Caco-2 (cell line): ENCODE measurements around the gene VAV2. TPM values are rescaled to one million over a fixed set of nuclear protein-coding genes. Genes with fewer than 3 reads are reported as not detected.

Experiments
- BruUV-seq: library from RNA; stranded (reverse); fragments of 400-500 nt; replicated peaks from 2 replicates; lab custom pipeline; 2021; lab: Mats Ljungman, UMichigan
- CTCF ChIA-PET: fragments of 300-600 bp; sonication (Branson Sonifier 250); formaldehyde crosslinking; loops from one replicate; lab custom pipeline; 2022; ENCODE audit warnings: antibody characterized with exemption; lab: Charles Lee
- POLR2A ChIA-PET: fragments of 300-600 bp; sonication (Branson Sonifier 250); formaldehyde crosslinking; loops from one replicate; lab custom pipeline; 2022; ENCODE audit warnings: antibody characterized with exemption; lab: Charles Lee
- DNase-seq, 2 experiments: peaks; one replicate each; pipeline versions ENCODE4 v3.0.0 to v3.0.0-alpha.2; 2020 to 2022
- H3K27me3 ChIP-seq: replicated peaks from 2 replicates; pipeline ENCODE4 v1.6.0; 2011; ENCODE audit warnings: low read length; ENCODE audit not compliant: control insufficient read depth, insufficient read depth
- H3K36me3 ChIP-seq: 2 replicates; pipeline ENCODE4 v1.5.1; 2011; ENCODE audit warnings: low read length; ENCODE audit not compliant: control insufficient read depth, insufficient read depth
- H3K4me1 ChIP-seq: fragments of 250-450 bp; sonication (Bioruptor Pico); 2 replicates; pipeline ENCODE4 v1.5.1; 2020; ENCODE audit warnings: mild to moderate bottlenecking
- H3K4me3 ChIP-seq: 2 replicates; pipeline ENCODE4 v1.5.1; 2011; ENCODE audit warnings: low read depth, mild to moderate bottlenecking, control low read depth, low read length
- H3K9me3 ChIP-seq: fragments of 250-450 bp; sonication (Bioruptor Pico); 2 replicates; pipeline ENCODE4 v1.5.1; 2020; ENCODE audit warnings: mild to moderate bottlenecking, moderate library complexity
- H3K27ac Mint-ChIP-seq: one replicate; pipeline ENCODE4 v1.8.0; 2022; ENCODE audit warnings: mixed read lengths; ENCODE audit not compliant: unreplicated experiment
- H3K27me3 Mint-ChIP-seq: one replicate; pipeline ENCODE4 v1.8.0; 2022; ENCODE audit warnings: mixed read lengths; ENCODE audit not compliant: insufficient read depth, unreplicated experiment
- H3K36me3 Mint-ChIP-seq: one replicate; pipeline ENCODE4 v1.8.0; 2022; ENCODE audit warnings: mild to moderate bottlenecking, mixed read lengths; ENCODE audit not compliant: insufficient read depth, unreplicated experiment
- H3K4me1 Mint-ChIP-seq: one replicate; pipeline ENCODE4 v1.8.0; 2022; ENCODE audit warnings: low read depth, mixed read lengths; ENCODE audit not compliant: unreplicated experiment
- H3K4me3 Mint-ChIP-seq: one replicate; pipeline ENCODE4 v1.8.0; 2022; ENCODE audit warnings: mild to moderate bottlenecking, moderate library complexity, mixed read lengths; ENCODE audit not compliant: unreplicated experiment
- H3K9me3 Mint-ChIP-seq: one replicate; pipeline ENCODE4 v1.8.0; 2022; ENCODE audit warnings: mixed read lengths; ENCODE audit not compliant: unreplicated experiment
- intact Hi-C: fragments of 100-400 bp; cut with micrococcal nuclease; formaldehyde crosslinking; loops from one replicate; pipeline ENCODE4 v1.10.0; 2022; ENCODE audit not compliant: unreplicated experiment
- total RNA-seq: library from RNA; stranded (reverse); gene quantifications from 2 replicates; pipeline ENCODE4 v1.2.3, GENCODE V29; 2022
- TF ChIP-seq, protein P1 (sequence below), 2 experiments: fragments of 200-600 bp in 1 of 2; IDR thresholded peaks; 1 replicate in 1 of 2; 2 replicates in 1 of 2; pipeline versions ENCODE4 v1.5.1 to v1.8.0; 2011 to 2022; ENCODE audit warnings: antibody characterized with exemption in 1 of 2, control low read depth in 1 of 2, inconsistent platforms in 1 of 2, low read depth in 1 of 2, low read length in 1 of 2, mild to moderate bottlenecking in 1 of 2, moderate library complexity in 1 of 2; ENCODE audit not compliant: insufficient read depth in 1 of 2, severe bottlenecking in 1 of 2, unreplicated experiment in 1 of 2

Gene VAV2
- total RNA-seq, 1 experiment from 2014 or later, result 55.3 TPM

DNA sequence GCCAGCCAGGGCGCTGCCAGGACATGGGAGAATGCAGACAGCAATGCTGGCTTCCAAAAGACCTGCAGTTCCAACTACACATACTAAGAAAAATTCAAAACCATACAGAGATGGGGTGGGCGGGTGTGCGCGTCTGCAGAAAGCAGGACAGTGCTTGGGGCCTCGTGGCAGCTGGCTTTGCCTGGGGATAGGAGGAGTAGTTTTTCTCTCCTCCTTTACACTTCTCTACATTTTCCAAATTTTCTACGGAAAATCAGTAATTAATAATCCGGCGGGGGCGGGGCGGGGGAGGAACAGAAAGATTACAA is 210.3 kb downstream of the VAV2 start:
- Mint-ChIP-seq H3K27me3 (no peaks in the 10 kb centered on the region), H3K4me1 (no peaks in the 10 kb centered on the region)
- BruUV-seq, result no TSS peak

DNA sequence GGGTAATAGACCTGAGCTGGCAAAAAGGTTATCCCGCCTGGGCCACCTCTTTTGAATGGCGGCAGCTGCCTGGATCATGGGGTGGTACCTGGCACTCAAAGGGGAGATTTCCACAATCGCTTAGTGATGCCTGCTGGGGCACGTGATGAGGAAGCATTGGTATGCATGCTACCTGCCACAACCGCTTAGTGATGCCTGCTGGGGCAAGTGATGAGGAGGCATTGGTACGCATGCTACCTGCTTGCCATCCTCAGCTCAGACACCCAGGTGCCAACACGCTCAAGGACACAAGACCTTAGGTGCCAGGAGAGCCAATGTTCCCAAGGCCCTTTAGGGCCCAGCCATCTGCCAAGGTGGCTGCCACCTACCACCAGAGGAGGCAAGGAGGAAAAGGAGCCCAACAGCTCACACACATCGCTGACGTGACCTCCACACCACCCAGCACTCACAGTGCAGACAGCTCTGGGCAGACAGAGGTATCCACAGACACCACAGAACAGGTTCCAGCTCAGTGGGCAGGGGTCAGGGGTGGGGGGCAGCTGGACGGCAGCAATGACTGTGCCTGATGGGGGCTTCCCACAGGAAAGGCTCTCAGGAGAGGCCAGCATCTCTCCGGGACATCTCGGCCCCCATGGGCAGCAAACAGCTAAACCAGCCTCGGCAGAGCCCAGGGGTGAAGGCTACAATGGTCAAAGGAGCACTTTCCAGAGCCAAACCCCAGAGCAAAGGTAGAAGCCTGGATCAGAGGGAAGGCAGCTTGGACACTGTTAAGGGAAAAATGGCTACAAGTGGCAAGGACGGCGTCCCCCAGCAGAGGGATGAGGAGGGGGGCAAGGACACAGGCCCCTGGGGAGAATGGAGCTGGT is 210.9 kb downstream of the VAV2 start:
- Mint-ChIP-seq H3K9me3 (no peaks in the 10 kb centered on the region), H3K27ac (no peak overlapping the region), H3K4me3 (no peak overlapping the region), H3K4me1 (no peaks in the 10 kb centered on the region), H3K27me3 (no peaks in the 10 kb centered on the region), H3K36me3 (peaks cover 49% of the 10 kb centered on the region)
- CTCF ChIA-PET, result interaction anchor here (1.3 to 2.7 kb wide), 3 partner anchors 12 to 244 kb away, joined by 4 to 31 read pairs (median 8); partner anchors contain the start of gene BRD3OS
- no peaks in the 10 kb centered on the region for H3K9me3 ChIP-seq
- peaks cover 14% of the 10 kb centered on the region for H3K36me3 ChIP-seq
- H3K4me1 ChIP-seq, result peaks cover 9% of the 10 kb centered on the region
- intact Hi-C loops, result no loop called here
- no peaks in the 10 kb centered on the region for H3K27me3 ChIP-seq
- POLR2A ChIA-PET, result no interaction called here
- no peak overlapping the region for H3K4me3 ChIP-seq
- no peak for DNase-seq
- TF ChIP-seq, protein P1, sequence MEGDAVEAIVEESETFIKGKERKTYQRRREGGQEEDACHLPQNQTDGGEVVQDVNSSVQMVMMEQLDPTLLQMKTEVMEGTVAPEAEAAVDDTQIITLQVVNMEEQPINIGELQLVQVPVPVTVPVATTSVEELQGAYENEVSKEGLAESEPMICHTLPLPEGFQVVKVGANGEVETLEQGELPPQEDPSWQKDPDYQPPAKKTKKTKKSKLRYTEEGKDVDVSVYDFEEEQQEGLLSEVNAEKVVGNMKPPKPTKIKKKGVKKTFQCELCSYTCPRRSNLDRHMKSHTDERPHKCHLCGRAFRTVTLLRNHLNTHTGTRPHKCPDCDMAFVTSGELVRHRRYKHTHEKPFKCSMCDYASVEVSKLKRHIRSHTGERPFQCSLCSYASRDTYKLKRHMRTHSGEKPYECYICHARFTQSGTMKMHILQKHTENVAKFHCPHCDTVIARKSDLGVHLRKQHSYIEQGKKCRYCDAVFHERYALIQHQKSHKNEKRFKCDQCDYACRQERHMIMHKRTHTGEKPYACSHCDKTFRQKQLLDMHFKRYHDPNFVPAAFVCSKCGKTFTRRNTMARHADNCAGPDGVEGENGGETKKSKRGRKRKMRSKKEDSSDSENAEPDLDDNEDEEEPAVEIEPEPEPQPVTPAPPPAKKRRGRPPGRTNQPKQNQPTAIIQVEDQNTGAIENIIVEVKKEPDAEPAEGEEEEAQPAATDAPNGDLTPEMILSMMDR (IDR thresholded peaks at IDR 0.05; ENCODE audit: insufficient read depth in 1 of 2, low read depth in 1 of 2, low read length in 1 of 2, severe bottlenecking in 1 of 2, unreplicated experiment in 1 of 2), result no peak
- BruUV-seq, result no TSS peak

More for the DNA sequence above, 210.3 kb downstream of the VAV2 start:
- intact Hi-C loops, result loop anchor here (1.0 kb wide), 1 partner anchor 213 kb away; no protein-coding TSS in a partner anchor
- Histone ChIP-seq H3K4me1 (peaks cover 9% of the 10 kb centered on the region), H3K36me3 (peaks cover 12% of the 10 kb centered on the region), H3K4me3 (no peak overlapping the region), H3K27me3 (no peaks in the 10 kb centered on the region), H3K9me3 (no peaks in the 10 kb centered on the region)
- ChIA-PET CTCF (interaction anchor here (0.7 to 2.7 kb wide), 6 partner anchors 13 to 243 kb away, joined by 3 to 31 read pairs (median 6); partner anchors contain the start of gene BRD3OS), POLR2A (no interaction called here)
- Mint-ChIP-seq H3K36me3 (peaks cover 53% of the 10 kb centered on the region), H3K9me3 (no peaks in the 10 kb centered on the region), H3K27ac (no peak overlapping the region), H3K4me3 (no peak overlapping the region)
- TF ChIP-seq, protein P1 (IDR thresholded peaks at IDR 0.05; ENCODE audit: insufficient read depth in 1 of 2, low read depth in 1 of 2, low read length in 1 of 2, severe bottlenecking in 1 of 2, unreplicated experiment in 1 of 2), result no peak
- no peak for DNase-seq

DNA sequence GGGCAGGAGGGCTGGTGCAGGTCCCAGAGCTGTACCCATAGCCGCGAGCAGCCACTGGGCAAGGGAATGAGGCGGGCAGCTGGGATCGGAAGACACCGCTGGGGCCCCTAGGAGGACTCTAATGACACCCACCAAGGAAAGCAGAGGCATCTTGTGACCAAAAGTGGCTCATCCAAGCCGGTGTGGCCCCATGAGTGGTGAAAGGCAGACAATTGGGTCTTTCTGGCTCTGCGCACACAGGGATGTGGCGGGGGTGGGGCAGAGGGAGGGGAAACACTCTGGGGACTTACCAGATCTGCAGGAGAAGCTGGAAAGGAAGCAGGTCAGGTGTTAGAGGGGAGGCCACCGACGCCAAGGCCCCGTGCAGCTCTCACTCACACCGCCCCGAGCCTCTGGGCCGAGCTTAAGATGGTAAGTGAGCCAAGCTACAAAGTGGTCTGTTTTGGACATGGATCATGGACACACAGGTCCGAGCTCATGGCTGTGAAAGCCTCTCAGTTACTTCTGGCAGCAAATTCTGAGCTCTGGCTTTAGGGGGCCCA is 211.6 kb downstream of the VAV2 start:
- Histone ChIP-seq H3K27me3 (no peaks in the 10 kb centered on the region), H3K36me3 (peaks cover 13% of the 10 kb centered on the region), H3K4me3 (no peak overlapping the region), H3K4me1 (peaks cover 9% of the 10 kb centered on the region), H3K9me3 (no peaks in the 10 kb centered on the region)
- no peaks in the 10 kb centered on the region for H3K27me3 Mint-ChIP-seq
- H3K27ac Mint-ChIP-seq, result no peak overlapping the region
- intact Hi-C loops, result no loop called here
- H3K4me3 Mint-ChIP-seq, result no peak overlapping the region
- H3K4me1 Mint-ChIP-seq, result no peaks in the 10 kb centered on the region
- H3K9me3 Mint-ChIP-seq, result no peaks in the 10 kb centered on the region
- TF ChIP-seq, protein P1 (IDR thresholded peaks at IDR 0.05; ENCODE audit: insufficient read depth in 1 of 2, low read depth in 1 of 2, low read length in 1 of 2, severe bottlenecking in 1 of 2, unreplicated experiment in 1 of 2), result no peak
- H3K36me3 Mint-ChIP-seq, result peaks cover 49% of the 10 kb centered on the region
- ChIA-PET POLR2A (no interaction called here), CTCF (interaction anchor here (2.7 kb wide), 1 partner anchor 214 kb away, joined by 31 read pairs; no protein-coding TSS in a partner anchor)
- no peak for DNase-seq
- no TSS peak for BruUV-seq
